Vagina (tissue), 2 donors: ENCODE measurements around the gene UCN2.

Experiments
- POLR2AphosphoS5 ChIP-seq, 2 donors: sonication (generic); formaldehyde crosslinking; IDR thresholded peaks; one replicate each; pipeline ENCODE4 v1.9.0; 2017; ENCODE audit warnings: antibody characterized with exemption in 2 of 2, mild to moderate bottlenecking in 2 of 2, low read depth in 1 of 2; ENCODE audit not compliant: insufficient read depth in 1 of 2
- TF ChIP-seq, protein P1 (sequence below), 3 experiments: fragments of 450-650 bp in 2 of 3; fragments of 200-600 bp in 1 of 3; sonication (generic) in 1 of 3; IDR thresholded peaks; one replicate each; pipeline ENCODE4 v1.5.1; 2017 to 2019; ENCODE audit warnings: antibody characterized with exemption in 3 of 3, mild to moderate bottlenecking in 2 of 3, moderate library complexity in 2 of 3

DNA sequence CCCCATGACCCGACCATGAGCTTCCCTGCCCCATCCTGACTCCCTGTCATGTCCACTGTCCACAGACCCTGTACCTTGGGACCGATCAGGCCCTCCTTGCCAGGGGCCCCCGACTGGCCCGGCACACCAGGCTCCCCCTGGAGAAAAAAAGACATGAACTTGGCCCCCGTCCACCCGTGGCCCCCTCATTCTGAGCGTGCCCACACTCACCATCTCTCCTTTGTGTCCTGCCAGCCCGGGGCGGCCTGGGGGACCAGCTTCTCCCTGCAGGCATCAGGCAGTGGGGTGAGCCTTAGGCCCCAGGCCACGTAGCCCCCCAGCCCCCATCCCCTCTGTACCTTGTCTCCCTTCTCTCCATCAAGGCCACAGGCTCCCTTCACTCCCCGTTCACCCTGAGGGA is 3.9 kb upstream of the UCN2 start:
- TF ChIP-seq, protein P1, sequence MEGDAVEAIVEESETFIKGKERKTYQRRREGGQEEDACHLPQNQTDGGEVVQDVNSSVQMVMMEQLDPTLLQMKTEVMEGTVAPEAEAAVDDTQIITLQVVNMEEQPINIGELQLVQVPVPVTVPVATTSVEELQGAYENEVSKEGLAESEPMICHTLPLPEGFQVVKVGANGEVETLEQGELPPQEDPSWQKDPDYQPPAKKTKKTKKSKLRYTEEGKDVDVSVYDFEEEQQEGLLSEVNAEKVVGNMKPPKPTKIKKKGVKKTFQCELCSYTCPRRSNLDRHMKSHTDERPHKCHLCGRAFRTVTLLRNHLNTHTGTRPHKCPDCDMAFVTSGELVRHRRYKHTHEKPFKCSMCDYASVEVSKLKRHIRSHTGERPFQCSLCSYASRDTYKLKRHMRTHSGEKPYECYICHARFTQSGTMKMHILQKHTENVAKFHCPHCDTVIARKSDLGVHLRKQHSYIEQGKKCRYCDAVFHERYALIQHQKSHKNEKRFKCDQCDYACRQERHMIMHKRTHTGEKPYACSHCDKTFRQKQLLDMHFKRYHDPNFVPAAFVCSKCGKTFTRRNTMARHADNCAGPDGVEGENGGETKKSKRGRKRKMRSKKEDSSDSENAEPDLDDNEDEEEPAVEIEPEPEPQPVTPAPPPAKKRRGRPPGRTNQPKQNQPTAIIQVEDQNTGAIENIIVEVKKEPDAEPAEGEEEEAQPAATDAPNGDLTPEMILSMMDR (IDR thresholded peaks at IDR 0.05), result no peak
- no peak for TF ChIP-seq POLR2AphosphoS5 (IDR thresholded peaks at IDR 0.05; ENCODE audit: insufficient read depth in 1 of 2, low read depth in 1 of 2)
